Upper lobe of left lung (tissue), 4 donors: ENCODE measurements around the gene MYMK.

Experiments used
- EP300 ChIP-seq, 4 donors: sonication (generic); formaldehyde crosslinking; IDR thresholded peaks; one replicate each; pipeline ENCODE4 v1.5.1; 2017; ENCODE audit warnings: antibody characterized with exemption in 4 of 4, control low read depth in 2 of 4
- POLR2A ChIP-seq, 4 donors: fragments of 450-650 bp; IDR thresholded peaks; one replicate each; pipeline ENCODE4 v1.5.1; 2016 to 2017; ENCODE audit warnings: antibody characterized with exemption in 4 of 4, mild to moderate bottlenecking in 2 of 4
- TF ChIP-seq, protein P1 (sequence below), 6 experiments: fragments of 450-650 bp in 4 of 6; fragments of 200-600 bp in 2 of 6; sonication (generic) in 2 of 6; IDR thresholded peaks; one replicate each; pipeline ENCODE4 v1.5.1; 2016 to 2019; ENCODE audit warnings: antibody characterized with exemption in 6 of 6

DNA sequence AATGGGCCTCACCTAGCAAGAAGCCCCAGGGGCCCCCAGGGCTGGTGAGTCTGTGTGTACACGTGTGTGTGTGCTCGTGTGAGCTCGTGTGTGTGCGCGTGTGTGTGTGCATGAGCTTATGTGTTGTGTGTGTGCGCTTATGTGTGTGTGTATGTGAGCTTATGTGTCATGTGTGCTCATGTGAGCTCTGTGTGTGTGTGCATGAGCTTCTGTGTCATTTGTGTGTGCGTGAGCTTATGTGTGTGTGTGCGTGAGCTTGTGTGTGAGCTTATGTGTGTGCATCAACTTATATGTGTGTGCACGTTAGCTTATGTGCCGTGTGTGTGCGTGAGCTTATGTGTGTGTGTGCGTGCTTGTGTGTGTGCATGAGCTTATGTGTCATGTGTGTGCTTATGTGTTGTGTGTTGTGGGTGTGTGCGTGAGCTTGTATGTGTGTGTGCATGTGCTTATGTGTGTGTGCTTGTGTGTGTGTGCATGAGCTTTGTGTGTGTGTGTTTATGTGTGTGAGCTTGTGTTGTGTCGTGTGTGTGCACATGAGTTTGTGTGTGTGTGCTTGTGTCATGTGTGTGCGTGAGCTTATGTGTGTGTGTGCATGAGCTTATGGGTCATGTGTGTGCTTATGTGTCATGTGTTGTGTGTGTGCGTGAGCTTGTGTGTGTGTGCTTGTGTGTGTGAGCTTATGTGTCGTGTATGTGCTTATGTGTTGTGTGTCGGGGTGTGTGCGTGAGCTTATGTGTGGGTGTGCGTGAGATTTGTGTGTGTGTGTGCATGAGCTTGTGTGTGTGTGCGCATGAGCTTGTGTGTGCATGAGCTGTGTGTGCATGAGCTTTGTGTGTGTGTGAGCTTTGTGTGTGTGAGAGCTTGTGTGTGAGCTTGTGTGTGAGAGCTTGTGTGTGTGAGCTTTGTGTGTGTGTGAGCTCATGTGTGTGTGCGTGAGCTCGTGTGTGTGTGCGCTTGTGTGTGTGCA is 29.1 kb downstream of the MYMK start:
- TF ChIP-seq, protein P1, sequence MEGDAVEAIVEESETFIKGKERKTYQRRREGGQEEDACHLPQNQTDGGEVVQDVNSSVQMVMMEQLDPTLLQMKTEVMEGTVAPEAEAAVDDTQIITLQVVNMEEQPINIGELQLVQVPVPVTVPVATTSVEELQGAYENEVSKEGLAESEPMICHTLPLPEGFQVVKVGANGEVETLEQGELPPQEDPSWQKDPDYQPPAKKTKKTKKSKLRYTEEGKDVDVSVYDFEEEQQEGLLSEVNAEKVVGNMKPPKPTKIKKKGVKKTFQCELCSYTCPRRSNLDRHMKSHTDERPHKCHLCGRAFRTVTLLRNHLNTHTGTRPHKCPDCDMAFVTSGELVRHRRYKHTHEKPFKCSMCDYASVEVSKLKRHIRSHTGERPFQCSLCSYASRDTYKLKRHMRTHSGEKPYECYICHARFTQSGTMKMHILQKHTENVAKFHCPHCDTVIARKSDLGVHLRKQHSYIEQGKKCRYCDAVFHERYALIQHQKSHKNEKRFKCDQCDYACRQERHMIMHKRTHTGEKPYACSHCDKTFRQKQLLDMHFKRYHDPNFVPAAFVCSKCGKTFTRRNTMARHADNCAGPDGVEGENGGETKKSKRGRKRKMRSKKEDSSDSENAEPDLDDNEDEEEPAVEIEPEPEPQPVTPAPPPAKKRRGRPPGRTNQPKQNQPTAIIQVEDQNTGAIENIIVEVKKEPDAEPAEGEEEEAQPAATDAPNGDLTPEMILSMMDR (IDR thresholded peaks at IDR 0.05) = no peak
- TF ChIP-seq POLR2A (IDR thresholded peaks at IDR 0.05) (no peak), EP300 (IDR thresholded peaks at IDR 0.05) (no peak)
